HG03378 (cell line): ENCODE data around the gene ARAP2.
"Not testable (repeated sequence)": the region's sequence is repeated elsewhere in the genome, so short reads cannot be mapped to it uniquely, and the experiment has no call there.

Source experiments
- ATAC-seq: cut with Tn5 transposase; IDR thresholded peaks from one replicate; pipeline ENCODE4 v1.9.1; 2021; ENCODE audit warnings: mild to moderate bottlenecking, moderate library complexity; ENCODE audit not compliant: unreplicated experiment

The ARAP2 gene

DNA sequence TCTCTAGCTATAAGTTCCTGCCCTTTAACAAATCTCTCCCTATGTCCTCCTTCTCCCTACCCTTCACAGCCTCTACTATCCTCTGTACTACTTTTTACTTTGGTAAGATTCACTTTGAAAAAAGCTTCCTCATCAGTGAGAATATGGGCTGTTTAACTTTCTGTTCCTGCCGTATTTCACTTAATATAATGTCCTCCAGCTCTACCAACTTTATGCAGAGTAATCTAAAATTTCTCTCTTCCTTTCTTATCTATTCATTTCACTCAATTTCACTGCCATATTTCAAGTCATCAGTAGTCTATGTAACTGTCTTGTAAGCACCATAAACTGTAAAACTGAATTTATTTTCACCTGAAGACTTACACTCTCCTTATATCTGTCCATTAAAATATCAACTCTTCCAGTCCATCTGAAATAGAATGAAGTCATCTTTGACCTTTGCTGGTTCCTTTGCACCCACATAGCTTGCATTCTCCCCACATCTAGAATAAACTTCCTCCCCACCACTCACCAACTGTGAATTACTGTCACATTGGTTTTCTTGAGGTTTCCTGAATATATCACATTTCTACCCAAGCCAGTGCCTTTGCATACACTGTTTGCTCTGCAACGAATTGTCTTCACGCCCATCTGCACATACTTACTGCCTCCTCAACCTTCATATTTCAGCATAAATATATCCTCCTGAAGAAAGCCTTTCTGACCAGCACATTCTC lies 54.6 kb downstream of the ARAP2 start:
- peak; percentile 92 for ATAC-seq

DNA sequence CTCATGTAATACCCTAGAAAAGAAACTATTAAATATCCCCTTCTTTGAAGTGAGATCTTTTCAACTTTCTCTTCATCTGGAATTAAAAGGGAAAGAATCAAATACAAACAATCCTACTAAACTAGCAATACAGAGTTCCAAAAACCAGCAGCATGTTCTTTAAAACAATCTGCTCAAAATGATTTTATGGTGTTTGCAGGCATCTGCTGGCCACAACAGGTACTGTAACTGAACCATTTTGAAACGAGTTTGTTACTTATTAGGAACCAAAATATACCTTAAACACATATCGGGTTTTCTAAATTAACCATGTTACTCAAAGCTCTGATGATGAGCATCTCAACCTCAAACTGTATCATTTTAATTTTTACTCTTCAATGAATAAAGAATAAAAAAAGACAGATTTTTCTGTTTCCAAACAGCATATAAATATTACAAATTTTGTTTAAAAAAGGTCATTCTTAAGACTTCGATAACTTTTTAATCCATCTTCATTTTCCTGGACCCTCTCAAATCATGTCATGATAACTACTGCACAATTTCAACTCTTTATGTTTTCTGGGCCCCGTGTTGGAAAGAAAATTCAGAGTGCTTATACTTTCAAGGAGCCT lies 56.5 kb downstream of the ARAP2 start:
- no peak for ATAC-seq

DNA sequence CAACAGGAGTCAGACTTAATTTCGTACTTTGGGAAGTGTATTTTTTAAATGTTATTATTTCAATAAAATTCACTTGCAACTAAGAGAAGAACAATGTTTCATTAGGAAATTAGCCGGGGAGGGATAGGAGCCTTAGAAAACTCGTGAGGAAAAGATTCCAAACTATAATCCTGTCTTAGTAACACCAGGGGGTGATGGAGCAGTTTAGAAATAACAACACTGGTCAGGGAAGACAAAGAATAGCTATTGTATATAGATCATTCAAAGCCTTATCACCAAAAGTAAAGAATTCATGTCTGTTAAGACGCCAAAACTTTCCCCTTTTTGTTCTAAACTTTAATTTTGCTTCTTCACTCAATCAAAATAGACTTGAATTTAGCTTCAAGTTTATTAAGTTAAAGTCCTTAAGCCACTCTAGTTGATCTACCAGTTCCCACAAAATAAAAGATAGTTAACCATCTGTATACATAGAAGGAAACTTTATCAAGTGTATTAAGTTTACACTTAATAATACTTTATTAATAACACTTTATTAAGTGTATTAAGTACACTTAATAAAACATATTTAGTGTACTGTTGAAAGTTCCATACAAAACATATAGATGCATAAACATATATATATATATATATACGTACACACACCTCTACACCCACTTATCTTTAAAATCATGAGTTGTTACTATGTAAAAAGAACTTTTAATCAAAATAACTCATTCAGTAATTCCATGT lies 60.5 kb downstream of the ARAP2 start:
- ATAC-seq: no peak

DNA sequence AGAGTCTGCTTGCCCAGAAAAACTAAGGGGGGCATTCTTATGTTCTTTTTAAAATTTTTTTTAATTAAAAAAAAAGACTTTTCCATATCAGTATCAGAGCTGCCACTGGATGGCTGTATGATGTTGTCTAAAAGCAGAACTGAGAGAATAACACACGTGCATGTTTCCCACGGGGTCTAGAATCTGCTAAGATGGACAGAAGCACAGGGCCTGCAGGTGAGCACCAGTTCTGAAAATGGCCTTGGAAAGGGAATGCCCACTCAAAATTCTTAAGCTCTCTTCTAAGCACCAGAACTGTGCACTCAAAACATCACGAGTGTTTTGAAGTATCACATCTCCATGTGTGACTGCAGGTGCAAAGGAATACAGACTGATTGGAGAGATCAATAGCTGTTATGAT lies 61.1 kb downstream of the ARAP2 start:
- ATAC-seq: no peak

DNA sequence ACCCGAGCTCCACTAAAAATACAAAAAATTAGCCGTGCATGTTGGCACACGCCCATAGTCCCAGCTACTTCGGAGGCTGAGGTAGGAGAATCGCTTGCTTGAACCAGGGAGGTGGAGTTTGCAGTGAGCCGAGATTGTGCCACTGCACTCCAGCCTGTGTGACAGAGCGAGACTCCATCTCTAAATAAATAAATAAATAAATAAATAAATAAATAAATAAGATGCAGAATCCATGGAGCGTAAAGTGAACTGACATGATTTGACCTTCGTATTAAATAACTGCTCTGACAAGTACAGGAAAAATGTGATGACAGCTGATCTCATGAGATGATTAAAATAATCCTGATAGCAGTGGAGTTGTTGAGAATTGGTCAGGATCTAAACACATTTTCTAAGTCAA lies 62.0 kb downstream of the ARAP2 start:
- not testable (repeated sequence) for ATAC-seq

DNA sequence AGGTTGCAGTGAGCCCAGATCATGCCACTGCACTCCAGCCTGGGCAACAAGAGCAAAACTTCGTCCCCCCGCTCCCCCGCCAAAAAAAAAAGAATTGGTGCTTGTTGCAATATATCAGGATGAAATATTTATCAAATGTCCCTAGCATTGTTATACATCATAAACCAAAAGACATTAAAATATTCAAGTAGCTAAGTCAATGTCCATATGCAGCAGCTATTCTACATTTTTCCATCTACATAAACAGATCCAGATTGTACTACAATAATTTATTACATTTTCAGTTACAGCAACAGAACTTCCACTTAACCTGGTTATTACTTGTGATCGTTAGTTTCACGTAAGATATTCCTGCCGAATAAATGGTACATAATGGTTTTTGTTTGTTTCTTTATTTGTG lies 64.1 kb downstream of the ARAP2 start:
- ATAC-seq: no peak

DNA sequence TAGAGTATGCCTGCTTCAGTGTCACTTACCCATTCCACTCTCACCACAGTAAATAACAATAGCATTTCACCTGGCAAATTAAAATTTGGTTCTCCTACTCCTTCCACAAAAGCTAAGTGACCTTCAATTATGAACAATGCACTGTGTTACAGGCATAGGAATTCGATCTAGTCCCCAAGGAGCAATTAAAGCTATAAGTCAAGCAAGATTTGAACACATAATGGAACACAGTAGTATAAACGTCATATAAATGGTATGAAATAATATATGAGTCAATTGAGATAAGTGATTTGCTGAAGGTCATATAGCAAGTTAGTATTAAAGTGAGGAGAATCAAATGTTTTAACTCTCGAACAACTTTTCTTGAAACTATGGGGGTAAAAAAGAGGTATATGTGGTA lies 65.8 kb downstream of the ARAP2 start:
- no peak for ATAC-seq

DNA sequence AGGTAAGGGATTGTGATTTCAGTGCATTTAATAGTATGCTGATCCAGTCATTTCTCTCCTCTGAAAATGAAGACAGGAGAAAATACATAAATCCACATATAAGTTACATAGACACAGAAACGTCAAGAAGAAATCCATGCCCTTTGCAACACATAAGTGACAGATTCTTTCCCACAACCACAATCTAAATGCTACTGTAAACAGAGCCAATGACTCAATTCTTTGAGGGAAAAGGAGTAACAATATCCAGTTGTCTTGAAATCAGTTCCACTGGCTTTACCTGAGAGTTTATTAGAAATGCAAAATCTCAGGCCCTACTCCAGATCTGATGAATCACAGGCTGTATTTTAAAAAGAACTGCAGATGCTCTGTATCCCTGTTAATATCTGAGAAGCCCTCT lies 66.4 kb downstream of the ARAP2 start:
- ATAC-seq: no peak

DNA sequence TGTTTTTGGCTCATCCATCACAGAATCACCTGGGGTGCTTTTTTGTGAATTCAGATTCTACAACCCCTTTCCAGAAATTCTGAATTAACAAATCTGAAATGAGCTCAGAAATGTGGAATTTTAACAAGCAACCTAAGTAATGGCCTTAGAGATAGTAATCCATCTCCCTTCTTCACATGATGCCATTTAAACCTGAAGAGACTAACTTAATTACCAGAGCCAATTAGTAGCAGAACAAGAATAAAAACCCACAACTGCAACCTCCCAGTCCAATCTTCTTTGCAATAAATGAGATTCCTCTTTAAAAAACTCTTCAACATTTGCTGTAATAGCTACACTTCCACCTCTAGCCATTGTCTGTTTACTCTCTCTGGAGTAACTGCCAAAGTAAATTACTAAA lies 69.7 kb downstream of the ARAP2 start:
- no peak for ATAC-seq

DNA sequence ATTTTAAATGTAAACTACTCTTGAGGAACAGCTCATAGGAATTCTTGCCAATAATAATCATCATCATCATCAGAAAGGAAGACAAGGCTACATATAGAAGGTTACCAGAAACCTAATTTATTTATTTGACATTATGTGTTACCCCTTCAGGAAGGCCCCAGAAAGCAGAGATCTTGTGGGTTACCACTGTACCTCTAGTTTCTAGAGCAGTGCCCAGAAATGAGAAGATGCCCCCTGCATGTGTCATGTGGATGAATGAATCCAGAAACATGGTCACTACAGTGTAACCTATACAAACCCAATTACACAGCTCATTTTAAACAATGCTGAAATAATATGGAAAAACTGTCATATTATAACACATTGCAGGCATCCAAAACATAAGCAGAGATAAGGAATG lies 70.4 kb downstream of the ARAP2 start:
- no peak for ATAC-seq

DNA sequence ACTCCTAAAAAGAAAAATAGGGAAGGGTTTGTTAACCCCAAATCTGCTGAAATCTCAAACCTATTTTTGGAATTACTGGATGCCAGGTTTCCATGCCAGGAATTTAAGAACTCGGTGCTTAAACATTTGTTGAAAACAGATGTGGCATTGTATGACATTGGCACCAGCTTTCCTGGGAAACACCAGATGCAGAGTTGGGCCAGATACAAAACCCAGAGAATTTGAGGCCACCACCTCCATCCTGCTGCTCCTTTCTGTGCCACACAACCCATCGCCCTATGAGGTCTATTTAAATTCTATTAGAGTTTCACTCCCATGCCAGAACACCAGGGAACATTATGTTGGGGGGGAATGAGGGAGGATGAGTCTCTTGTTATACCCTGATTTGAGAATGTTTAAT lies 71.7 kb downstream of the ARAP2 start:
- no peak for ATAC-seq

DNA sequence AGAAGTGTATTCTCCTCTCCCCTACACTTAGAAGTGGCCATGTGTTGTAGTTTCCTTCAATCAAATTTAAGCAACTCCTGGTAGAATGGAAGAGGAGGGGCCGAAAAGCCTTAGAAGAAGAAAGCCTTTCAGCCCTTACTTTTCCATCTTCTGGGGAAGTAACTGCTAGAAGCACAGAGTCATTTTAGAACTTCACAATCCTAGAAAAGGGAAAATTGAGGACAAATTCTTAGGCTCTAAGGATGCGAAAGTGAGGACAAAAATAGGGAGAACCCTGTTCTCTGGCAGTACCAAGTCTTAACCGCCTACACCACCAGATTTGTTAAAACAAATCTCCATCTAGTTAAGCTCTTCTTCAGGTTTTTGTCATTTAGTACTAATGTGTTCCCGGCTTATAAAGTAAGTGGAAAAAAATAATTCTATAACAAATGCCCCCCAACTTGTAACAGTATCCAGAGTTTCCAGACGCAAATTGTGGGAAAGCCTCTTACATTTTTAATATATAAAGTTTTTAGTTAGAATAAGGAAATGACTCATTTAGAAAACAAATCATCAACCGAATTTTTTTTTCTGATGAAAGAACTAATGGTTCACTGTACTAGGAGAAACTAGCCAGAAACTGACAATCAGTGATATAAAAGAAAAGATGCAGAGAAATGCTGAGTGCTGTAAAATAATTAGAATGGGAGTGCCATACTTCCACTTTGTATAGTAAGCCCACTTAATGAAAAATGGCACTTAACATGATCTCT lies 76.0 kb downstream of the ARAP2 start:
- no peak for ATAC-seq

DNA sequence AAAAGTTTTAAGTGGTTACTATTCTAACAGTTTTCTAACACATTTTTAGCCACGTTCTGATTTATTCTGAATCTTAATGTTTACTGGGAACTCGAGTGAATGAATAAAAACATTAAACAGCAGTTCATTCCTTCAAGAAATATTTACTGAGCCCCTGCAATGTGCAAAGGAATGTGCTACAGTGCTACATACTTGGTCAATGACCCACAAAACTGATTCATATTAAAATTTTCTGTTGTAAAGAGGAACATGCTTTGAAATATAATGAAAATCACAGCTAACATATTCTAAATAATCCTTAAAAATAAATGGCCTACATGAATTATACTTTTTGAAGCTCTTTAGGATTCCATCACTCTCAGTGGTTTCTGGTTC lies 78.7 kb downstream of the ARAP2 start:
- ATAC-seq: no peak

DNA sequence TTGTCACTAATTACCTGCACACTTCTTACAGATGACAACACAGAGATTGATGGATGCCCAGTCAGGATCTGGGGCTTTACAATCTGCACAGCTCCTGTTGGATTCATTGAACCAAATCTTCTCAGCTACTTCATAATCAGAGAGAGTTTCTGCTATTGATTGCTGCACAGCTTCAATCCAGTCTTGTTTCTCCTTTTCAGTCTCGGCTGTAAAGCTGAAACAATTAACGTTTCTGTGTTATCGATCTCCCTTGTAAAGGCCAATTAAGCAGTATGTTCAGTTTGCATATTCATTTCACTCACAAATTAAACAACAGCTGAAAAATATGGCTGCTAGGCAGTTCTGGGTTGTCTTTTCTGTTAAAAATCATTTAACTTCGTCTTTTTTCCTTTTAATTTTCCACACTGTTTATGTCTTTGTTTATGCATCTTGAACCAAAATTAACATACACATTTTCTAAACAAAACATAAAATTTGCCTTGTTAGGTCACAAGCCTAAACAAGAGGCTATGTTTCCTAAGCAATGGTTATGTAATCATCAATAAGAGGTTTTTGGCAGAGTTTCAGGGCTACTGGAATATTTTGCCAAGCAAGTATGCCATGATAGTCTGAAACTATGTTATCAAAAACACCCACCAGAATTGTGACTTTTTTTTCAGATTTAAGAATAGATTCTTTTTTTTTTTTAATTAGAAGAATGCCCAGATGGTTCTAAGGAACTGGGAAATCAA lies 79.2 kb downstream of the ARAP2 start:
- ATAC-seq: no peak

DNA sequence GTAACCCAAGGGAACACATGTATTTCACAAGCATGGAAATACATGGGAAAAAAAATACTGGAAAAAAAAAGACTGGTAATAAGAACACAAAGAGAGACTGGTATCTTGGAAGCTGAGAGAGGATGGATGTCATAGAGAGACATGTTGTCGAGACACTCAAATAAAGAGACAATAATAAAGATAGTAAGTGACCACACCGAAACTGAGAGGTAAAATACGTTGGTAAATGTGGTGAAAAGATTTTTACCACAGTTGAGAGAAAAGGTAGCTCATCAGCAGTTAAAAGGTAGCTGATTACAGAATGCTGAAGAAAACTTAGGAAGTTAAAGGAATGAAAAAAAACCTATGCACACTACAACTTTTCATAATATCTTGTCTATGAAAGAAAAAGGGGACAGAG lies 81.1 kb downstream of the ARAP2 start:
- ATAC-seq: no peak

DNA sequence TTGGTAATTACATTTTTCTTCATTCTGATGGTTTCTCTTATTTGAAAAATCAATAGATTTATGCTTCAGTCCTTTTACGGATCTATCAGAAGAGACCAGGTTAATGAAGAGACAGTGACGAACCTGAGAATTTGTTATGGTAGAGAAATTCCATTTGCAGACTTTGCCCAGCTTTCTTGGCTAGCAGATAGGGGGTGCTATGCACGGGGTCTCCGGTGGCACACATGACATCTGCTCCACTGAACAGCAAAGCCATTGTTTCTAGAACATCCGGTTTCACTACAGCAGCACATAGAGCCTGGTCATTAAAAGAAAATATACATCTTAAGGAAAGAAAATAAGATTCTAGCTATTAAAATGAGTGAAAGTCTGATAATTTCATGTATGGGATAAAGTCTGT lies 85.1 kb downstream of the ARAP2 start:
- no peak for ATAC-seq

DNA sequence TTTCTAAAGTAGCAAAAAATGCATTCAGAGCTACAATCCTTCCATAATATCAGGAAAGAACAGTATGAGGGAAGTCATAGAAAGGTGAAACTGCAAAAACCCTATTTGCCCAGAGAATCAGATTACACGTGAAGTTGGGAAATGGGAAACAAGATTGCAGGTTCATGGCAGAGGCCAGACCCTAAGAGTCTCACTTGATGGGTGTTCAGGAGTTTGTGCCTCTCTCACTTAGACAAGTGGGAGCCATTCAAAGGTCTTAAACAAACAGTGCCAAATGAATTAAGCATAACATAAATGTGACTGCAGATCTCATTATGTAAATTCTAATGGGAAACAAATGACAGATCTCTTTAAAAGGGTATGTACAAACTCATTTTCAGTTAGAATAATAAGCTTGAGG lies 91.6 kb downstream of the ARAP2 start:
- no peak for ATAC-seq

DNA sequence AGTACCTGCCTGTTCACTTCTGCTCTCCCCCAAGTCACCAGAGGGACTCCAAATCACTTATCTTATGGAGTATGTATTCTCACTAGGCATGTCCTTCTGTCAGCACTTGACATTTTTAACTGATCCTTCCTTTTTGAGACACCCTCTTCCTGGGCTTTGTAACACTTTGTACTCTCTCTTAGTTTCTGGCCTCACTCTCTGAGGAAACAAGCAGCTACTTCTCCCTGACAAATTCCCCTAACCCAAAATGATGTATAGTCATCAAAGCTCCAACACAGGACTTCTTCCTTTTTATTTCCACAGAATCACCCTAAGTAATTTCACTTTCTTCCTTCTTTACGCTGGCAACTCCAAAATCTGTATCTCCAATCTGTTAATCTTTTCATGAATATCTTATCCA lies 101.8 kb downstream of the ARAP2 start:
- ATAC-seq: no peak

DNA sequence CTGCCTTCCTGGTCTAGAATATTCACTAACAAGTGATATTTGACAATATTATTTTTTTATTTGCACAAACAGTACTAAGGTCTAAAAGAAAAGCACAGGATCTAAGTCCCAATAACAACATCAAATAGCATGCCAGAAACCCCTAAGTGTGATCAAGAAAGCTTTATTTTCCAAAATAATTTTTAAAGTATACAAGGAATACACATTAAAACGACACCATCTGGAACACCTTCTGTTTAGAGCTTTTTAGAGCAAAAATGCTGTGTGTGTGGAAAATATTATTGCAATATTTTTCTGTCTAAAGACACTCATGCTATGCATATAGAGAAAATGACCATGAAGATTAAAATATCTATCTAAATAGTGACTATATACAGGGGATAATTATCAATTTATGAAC lies 103.1 kb downstream of the ARAP2 start:
- ATAC-seq: no peak

DNA sequence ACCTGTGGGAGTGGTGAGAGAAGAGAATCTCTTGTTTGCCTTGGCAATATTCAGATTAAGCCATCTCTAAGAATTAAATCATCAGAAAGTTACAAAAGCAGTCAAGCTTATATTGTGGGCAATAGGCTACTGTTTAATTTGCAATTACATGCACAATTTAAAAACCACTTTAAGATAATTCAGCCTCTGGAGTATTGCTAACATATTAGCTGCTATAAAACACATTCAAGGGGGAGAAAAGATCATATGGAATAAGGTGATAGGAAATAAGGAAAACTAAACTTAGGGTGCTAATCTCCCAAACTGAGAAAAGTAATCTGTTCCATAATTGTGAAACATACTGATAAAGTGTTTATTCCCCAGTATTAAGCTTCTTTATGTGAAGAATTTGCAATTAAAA lies 103.9 kb downstream of the ARAP2 start:
- no peak for ATAC-seq

DNA sequence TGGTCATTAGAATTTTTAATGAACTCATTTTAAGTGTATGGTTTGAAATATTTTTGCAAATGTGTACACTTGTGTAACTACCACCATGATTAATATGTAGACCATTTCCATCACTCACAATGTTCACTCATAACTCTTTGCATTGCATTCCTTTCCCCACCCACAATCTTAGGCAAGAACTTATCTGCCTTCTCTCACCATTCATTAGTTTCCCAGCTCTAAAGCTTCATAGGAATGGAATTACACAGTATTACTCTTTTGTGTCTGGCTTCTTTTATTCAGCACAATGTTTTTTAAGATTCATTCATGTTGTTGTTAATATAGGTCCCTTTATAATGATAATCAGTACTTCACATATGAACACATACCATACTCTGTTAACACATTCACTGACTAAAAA lies 106.1 kb downstream of the ARAP2 start:
- no peak for ATAC-seq
